BLaER1 treated with 17β-estradiol and CSF1 and Interleukin-3, amounts not matched to agents 10 nM and 100 nM (cell line): ENCODE results near the gene TMEM63B.

Experiments used
- H3K27ac ChIP-seq, 11 experiments: shearing (Covaris generic); formaldehyde crosslinking; 2 replicates each; pipeline ENCODE4 v1.8.1; 2022
- H3K27me3 ChIP-seq, 11 experiments: shearing (Covaris generic); formaldehyde crosslinking; 2 replicates each; pipeline ENCODE4 v1.8.1; 2022
- H3K36me3 ChIP-seq, 11 experiments: shearing (Covaris generic); formaldehyde crosslinking; 2 replicates each; pipeline ENCODE4 v1.8.1; 2022
- H3K4me1 ChIP-seq, 10 experiments: shearing (Covaris generic); formaldehyde crosslinking; 2 replicates each; pipeline ENCODE4 v1.8.1; 2022
- H3K4me2 ChIP-seq, 11 experiments: shearing (Covaris generic); formaldehyde crosslinking; 2 replicates each; pipeline ENCODE4 v1.8.1; 2022
- H3K4me3 ChIP-seq, 10 experiments: shearing (Covaris generic); formaldehyde crosslinking; 2 replicates each; pipeline ENCODE4 v1.8.1; 2022
- H3K9ac ChIP-seq, 11 experiments: shearing (Covaris generic); formaldehyde crosslinking; 2 replicates each; pipeline ENCODE4 v1.8.1; 2022
- H3K9me3 ChIP-seq, 11 experiments: shearing (Covaris generic); formaldehyde crosslinking; replicated peaks in 1 of 11; 2 replicates each; pipeline ENCODE4 v1.8.1; 2022
- H4K20me1 ChIP-seq, 11 experiments: shearing (Covaris generic); formaldehyde crosslinking; 2 replicates each; pipeline ENCODE4 v1.8.1; 2022
- Cebpa-rat ChIP-seq, 11 experiments: shearing (Covaris generic); IDR thresholded peaks; 2 replicates each; pipeline ENCODE4 v1.8.1; 2022

The TMEM63B gene

GRCh38 chr6:44109212-44109611 lies 18.1 kb upstream of the TMEM63B start:
- Histone ChIP-seq H3K4me2 (no peak overlapping the region), H3K4me3 (no peak overlapping the region), H3K4me1 (peaks cover 0 to 20% (median 13%) of the 10 kb centered on the region in 10 experiments; a peak in 13 of 20 replicates), H3K9me3 (no peaks in the 10 kb centered on the region), H4K20me1 (peaks cover 30 to 100% (median 94%) of the 10 kb centered on the region in 11 experiments; a peak in 21 of 22 replicates), H3K27me3 (no peaks in the 10 kb centered on the region), H3K9ac (no peak overlapping the region), H3K27ac (no peak overlapping the region), H3K36me3 (peaks cover 87 to 100% (median 98%) of the 10 kb centered on the region in 11 experiments)
- TF ChIP-seq Cebpa-rat (IDR thresholded peaks at IDR 0.05) = no peak

- no peak overlapping the region for H3K27ac ChIP-seq
- TF ChIP-seq Cebpa-rat (IDR thresholded peaks at IDR 0.05) = no peak
- H3K4me2 ChIP-seq = no peak overlapping the region
- no peak overlapping the region for H3K9ac ChIP-seq
- peaks cover 0 to 11% (median 6%) of the 10 kb centered on the region in 10 experiments; a peak in 12 of 20 replicates for H3K4me1 ChIP-seq
- peaks cover 89 to 100% (median 98%) of the 10 kb centered on the region in 11 experiments for H3K36me3 ChIP-seq
- no peaks in the 10 kb centered on the region for H3K27me3 ChIP-seq
- H3K9me3 ChIP-seq = no peaks in the 10 kb centered on the region
- H3K4me3 ChIP-seq = no peak overlapping the region
- H4K20me1 ChIP-seq = peaks cover 28 to 100% (median 94%) of the 10 kb centered on the region in 11 experiments; a peak in 21 of 22 replicates
Observed at GRCh38 chr6:44110005-44110676, 17.2 kb upstream of the TMEM63B start.

- Histone ChIP-seq H3K4me2 (no peak overlapping the region), H3K36me3 (peaks cover 92 to 100% (median 98%) of the 10 kb centered on the region in 11 experiments), H3K9me3 (no peaks in the 10 kb centered on the region), H3K4me3 (no peak overlapping the region), H3K27me3 (no peaks in the 10 kb centered on the region), H3K4me1 (peaks cover 2 to 5% (median 5%) of the 10 kb centered on the region in 10 experiments; a peak in 17 of 20 replicates), H4K20me1 (peaks cover 36 to 100% (median 95%) of the 10 kb centered on the region in 11 experiments), H3K27ac (no peak overlapping the region), H3K9ac (no peak overlapping the region)
- no peak for TF ChIP-seq Cebpa-rat (IDR thresholded peaks at IDR 0.05)
Observed at GRCh38 chr6:44110966-44111365, 16.4 kb upstream of the TMEM63B start.

- Histone ChIP-seq H3K36me3 (peaks cover 93 to 100% (median 97%) of the 10 kb centered on the region in 11 experiments), H3K27ac (no peak overlapping the region), H3K4me3 (no peak overlapping the region), H4K20me1 (peaks cover 39 to 100% (median 95%) of the 10 kb centered on the region in 11 experiments), H3K27me3 (no peaks in the 10 kb centered on the region), H3K4me2 (no peak overlapping the region), H3K9me3 (no peaks in the 10 kb centered on the region), H3K9ac (no peak overlapping the region), H3K4me1 (peaks cover 6 to 13% (median 12%) of the 10 kb centered on the region in 10 experiments)
- no peak for TF ChIP-seq Cebpa-rat (IDR thresholded peaks at IDR 0.05)
Observed at GRCh38 chr6:44111434-44112417, 15.6 kb upstream of the TMEM63B start.

- Histone ChIP-seq H3K36me3 (peaks cover 80 to 99% (median 84%) of the 10 kb centered on the region in 11 experiments), H3K4me3 (no peak overlapping the region), H3K4me2 (no peak overlapping the region), H3K9me3 (no peaks in the 10 kb centered on the region), H3K4me1 (peaks cover 20 to 30% (median 27%) of the 10 kb centered on the region in 10 experiments), H3K27ac (no peak overlapping the region), H3K9ac (no peak overlapping the region), H4K20me1 (peaks cover 55 to 100% (median 99%) of the 10 kb centered on the region in 11 experiments), H3K27me3 (no peaks in the 10 kb centered on the region)
- no peak for TF ChIP-seq Cebpa-rat (IDR thresholded peaks at IDR 0.05)
Observed at GRCh38 chr6:44113414-44113813, 13.9 kb upstream of the TMEM63B start.

- peaks cover 57 to 90% (median 72%) of the 10 kb centered on the region in 11 experiments for H3K36me3 ChIP-seq
- no peak overlapping the region; a peak in 1 of 22 replicates for H3K9ac ChIP-seq
- no peak overlapping the region for H3K4me3 ChIP-seq
- H3K27me3 ChIP-seq = no peaks in the 10 kb centered on the region
- peak overlapping the region in 9 of 11 experiments; percentile 42 to 65 (median 49); a peak in 15 of 22 replicates for H3K4me2 ChIP-seq
- H4K20me1 ChIP-seq = peaks cover 69 to 100% (median 100%) of the 10 kb centered on the region in 11 experiments
- TF ChIP-seq Cebpa-rat (IDR thresholded peaks at IDR 0.05) = no peak
- H3K9me3 ChIP-seq = no peaks in the 10 kb centered on the region
- peak overlapping the region in 1 of 11 experiments; percentile 20; a peak in 1 of 22 replicates for H3K27ac ChIP-seq
- peaks cover 41 to 54% (median 48%) of the 10 kb centered on the region in 10 experiments for H3K4me1 ChIP-seq
Observed at GRCh38 chr6:44115866-44116265, 11.5 kb upstream of the TMEM63B start.

- Histone ChIP-seq H4K20me1 (peaks cover 71 to 100% (median 100%) of the 10 kb centered on the region in 11 experiments), H3K4me2 (peak overlapping the region; percentile 42 to 99 (median 54)), H3K4me3 (no peak overlapping the region), H3K36me3 (peaks cover 47 to 81% (median 62%) of the 10 kb centered on the region in 11 experiments), H3K9me3 (no peaks in the 10 kb centered on the region), H3K9ac (peak overlapping the region in 1 of 11 experiments; percentile 26; a peak in 2 of 22 replicates), H3K27me3 (no peaks in the 10 kb centered on the region), H3K4me1 (peaks cover 51 to 63% (median 57%) of the 10 kb centered on the region in 10 experiments), H3K27ac (peak overlapping the region in 1 of 11 experiments; percentile 20; a peak in 1 of 22 replicates)
- no peak for TF ChIP-seq Cebpa-rat (IDR thresholded peaks at IDR 0.05)
Observed at GRCh38 chr6:44116641-44117382, 10.5 kb upstream of the TMEM63B start.

GRCh38 chr6:44117397-44118128 lies 9.8 kb upstream of the TMEM63B start:
- peak overlapping the region; percentile 6 to 99 (median 54); a peak in 20 of 22 replicates for H3K4me2 ChIP-seq
- H3K27ac ChIP-seq = no peak overlapping the region
- TF ChIP-seq Cebpa-rat (IDR thresholded peaks at IDR 0.05) = no peak

More at GRCh38 chr6:44117397-44118128, 9.8 kb upstream of the TMEM63B start:
- H3K27me3 ChIP-seq = no peaks in the 10 kb centered on the region
- no peak overlapping the region for H3K4me3 ChIP-seq
- peaks cover 58 to 71% (median 65%) of the 10 kb centered on the region in 10 experiments for H3K4me1 ChIP-seq
- H3K9ac ChIP-seq = no peak overlapping the region
- H3K9me3 ChIP-seq = no peaks in the 10 kb centered on the region
- H3K36me3 ChIP-seq = peaks cover 40 to 73% (median 55%) of the 10 kb centered on the region in 11 experiments
- H4K20me1 ChIP-seq = peaks cover 78 to 100% (median 100%) of the 10 kb centered on the region in 11 experiments
